Fibroblast of pulmonary artery (primary cell): ENCODE results near the gene CBLB.
"Not testable (repeated sequence)": the region's sequence is repeated elsewhere in the genome, so short reads cannot be mapped to it uniquely, and the experiment has no call there.

Source experiments
- DNase-seq: peaks from one replicate; pipeline ENCODE4 v3.0.0-alpha.2; 2010; ENCODE audit warnings: low read depth
- H3K4me3 ChIP-seq: replicated peaks from 2 replicates; pipeline ENCODE4 v1.5.1; 2011; ENCODE audit warnings: low read depth, mild to moderate bottlenecking, control low read depth, low read length, moderate library complexity
- TF ChIP-seq, protein P1 (sequence below): IDR thresholded peaks from 2 replicates; pipeline ENCODE4 v1.5.1; 2011; ENCODE audit warnings: mild to moderate bottlenecking, control low read depth, low read length, inconsistent platforms; ENCODE audit errors: missing control alignments

Gene CBLB

DNA sequence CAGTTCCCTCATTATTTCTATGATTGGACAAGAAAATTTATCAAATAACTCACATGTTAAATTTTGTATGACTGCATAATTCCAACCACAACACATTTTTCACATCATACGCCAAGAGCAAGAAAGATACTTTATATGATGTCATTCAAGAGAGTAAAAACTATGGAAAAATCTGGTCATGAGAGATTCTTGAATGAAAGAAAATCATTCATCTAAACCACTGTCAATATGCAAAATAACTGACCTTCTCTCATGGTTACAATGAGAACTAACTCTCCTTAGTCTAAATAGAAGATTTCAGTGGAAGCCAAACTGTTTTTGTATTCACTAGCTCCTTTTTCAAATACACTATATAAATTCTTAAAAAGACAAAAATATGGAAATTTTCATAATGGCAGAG lies 124.6 kb downstream of the CBLB start:
- TF ChIP-seq, protein P1, sequence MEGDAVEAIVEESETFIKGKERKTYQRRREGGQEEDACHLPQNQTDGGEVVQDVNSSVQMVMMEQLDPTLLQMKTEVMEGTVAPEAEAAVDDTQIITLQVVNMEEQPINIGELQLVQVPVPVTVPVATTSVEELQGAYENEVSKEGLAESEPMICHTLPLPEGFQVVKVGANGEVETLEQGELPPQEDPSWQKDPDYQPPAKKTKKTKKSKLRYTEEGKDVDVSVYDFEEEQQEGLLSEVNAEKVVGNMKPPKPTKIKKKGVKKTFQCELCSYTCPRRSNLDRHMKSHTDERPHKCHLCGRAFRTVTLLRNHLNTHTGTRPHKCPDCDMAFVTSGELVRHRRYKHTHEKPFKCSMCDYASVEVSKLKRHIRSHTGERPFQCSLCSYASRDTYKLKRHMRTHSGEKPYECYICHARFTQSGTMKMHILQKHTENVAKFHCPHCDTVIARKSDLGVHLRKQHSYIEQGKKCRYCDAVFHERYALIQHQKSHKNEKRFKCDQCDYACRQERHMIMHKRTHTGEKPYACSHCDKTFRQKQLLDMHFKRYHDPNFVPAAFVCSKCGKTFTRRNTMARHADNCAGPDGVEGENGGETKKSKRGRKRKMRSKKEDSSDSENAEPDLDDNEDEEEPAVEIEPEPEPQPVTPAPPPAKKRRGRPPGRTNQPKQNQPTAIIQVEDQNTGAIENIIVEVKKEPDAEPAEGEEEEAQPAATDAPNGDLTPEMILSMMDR, result no peak
- no peak for DNase-seq
- no peak overlapping the region for H3K4me3 ChIP-seq

GRCh38 chr3:105733356-105733755 lies 135.5 kb downstream of the CBLB start:
- no peak overlapping the region for H3K4me3 ChIP-seq
- TF ChIP-seq, protein P1, result no peak
- DNase-seq, result no peak

GRCh38 chr3:105731686-105732085 lies 137.1 kb downstream of the CBLB start:
- H3K4me3 ChIP-seq, result no peak overlapping the region
- no peak for DNase-seq
- TF ChIP-seq, protein P1, result no peak

DNA sequence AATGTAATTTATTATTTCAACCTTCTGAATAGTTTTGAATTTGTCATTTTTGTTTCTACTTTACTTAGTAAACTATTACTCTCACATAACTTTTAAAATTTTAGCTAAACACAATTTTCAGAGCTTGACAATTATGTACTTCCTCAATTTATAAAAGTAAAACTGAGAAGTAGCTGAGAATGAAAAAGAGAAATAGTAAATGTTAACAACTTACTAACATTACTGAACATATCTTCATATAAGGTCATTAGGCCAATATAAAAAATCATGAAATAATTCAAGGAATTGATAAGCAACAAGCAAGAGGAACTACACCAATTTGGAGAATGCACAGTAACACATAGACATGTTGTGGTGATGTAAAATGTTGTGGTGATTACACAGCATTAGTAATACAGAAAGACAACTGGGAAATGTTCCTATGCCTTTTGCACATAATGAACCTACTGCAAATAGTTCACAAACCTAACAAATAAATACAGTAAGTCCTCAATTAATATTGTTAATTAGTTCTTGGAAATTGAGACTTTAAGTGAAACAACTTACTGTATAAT lies 137.9 kb downstream of the CBLB start:
- DNase-seq, result no peak
- TF ChIP-seq, protein P1, result no peak
- no peak overlapping the region for H3K4me3 ChIP-seq

DNA sequence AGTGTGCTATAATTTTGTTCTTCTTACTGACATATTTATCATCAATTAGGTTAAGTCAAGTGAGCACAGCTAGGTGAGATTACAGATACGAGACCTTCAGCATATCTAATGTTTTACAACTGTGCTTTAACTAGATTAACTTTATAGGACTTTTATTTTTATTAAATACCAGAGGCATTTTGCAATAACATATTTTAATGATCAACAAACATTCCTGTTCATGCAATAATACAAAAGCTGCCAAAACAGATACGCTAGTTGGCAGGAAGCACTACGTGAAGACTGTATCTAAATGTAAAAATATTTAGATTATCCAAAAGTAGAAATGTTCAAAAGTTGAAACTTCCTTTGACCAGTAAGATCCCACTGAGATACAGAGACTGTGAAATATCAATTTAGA lies 139.1 kb downstream of the CBLB start:
- peak; percentile 66 for DNase-seq
- H3K4me3 ChIP-seq, result no peak overlapping the region
- TF ChIP-seq, protein P1, result no peak

- TF ChIP-seq, protein P1, result no peak
- no peak overlapping the region for H3K4me3 ChIP-seq
- no peak for DNase-seq
Observed at GRCh38 chr3:105728771-105729312, 140.0 kb downstream of the CBLB start.

DNA sequence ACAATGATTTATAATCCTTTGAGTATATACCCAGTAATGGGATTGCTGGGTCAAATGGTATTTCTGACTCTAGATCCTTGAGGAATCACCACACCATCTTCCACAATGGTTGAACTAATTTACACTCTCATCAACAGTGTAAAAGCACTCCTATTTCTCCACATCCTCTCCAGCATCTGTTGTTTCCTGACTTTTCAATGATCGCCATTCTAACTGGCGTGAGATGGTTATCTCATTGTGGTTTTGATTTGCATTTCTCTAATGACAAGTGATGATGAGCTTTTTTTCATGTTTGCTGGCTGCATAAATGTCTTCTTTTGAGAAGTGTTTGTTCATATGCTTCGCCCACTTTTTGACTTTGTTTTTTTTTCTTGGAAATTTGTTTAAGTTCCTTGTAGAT lies 141.8 kb downstream of the CBLB start:
- not testable (repeated sequence) for DNase-seq

More for the DNA sequence above, 141.8 kb downstream of the CBLB start:
- not testable (repeated sequence) for H3K4me3 ChIP-seq
